RWPE1 (cell line): ENCODE results near the gene MARCHF6.
"Not testable (repeated sequence)": the region's sequence is repeated elsewhere in the genome, so short reads cannot be mapped to it uniquely, and the experiment has no call there.

ENCODE experiments used
- CTCF ChIA-PET: fragments of 350-600 bp; sonication (Branson Sonifier 250); formaldehyde crosslinking; extraction: SDS; loops from one replicate; lab custom pipeline; 2021; lab: Yijun Ruan, JAX
- POLR2A ChIA-PET: fragments of 400-600 bp; formaldehyde crosslinking; extraction: SDS; loops from one replicate; lab custom pipeline; 2020; ENCODE audit warnings: antibody characterized with exemption; ENCODE audit not compliant: low non-redundant PET; lab: Yijun Ruan, JAX
- DNase-seq: peaks from one replicate; pipeline ENCODE4 v3.0.0; 2012; ENCODE audit warnings: low spot score
- H3K27ac ChIP-seq: fragments of 450-650 bp; 2 replicates; pipeline ENCODE4 v1.5.1; 2017
- CTCF ChIP-seq: fragments of 450-650 bp; conservative IDR thresholded peaks from 2 replicates; pipeline ENCODE4 v1.5.1; 2017; ENCODE audit warnings: low read depth, mild to moderate bottlenecking

MARCHF6 gene

GRCh38 chr5:10377081-10377480 lies 23.6 kb downstream of the MARCHF6 start:
- DNase-seq = no peak
- H3K27ac ChIP-seq = 0 out of 2 replicates have a peak overlapping the region, but pooled peaks have one; percentile 1
- TF ChIP-seq CTCF = no peak
- ChIA-PET CTCF (no interaction called here), POLR2A (no interaction called here)

GRCh38 chr5:10381803-10382202 lies 28.3 kb downstream of the MARCHF6 start:
- ChIA-PET CTCF (interaction anchor here (0.6 kb wide), 1 partner anchor 32 kb away, joined by 3 read pairs; no protein-coding TSS in a partner anchor), POLR2A (no interaction called here)
- H3K27ac ChIP-seq = no peak overlapping the region
- DNase-seq = no peak
- no peak for TF ChIP-seq CTCF

- no peak overlapping the region for H3K27ac ChIP-seq
- TF ChIP-seq CTCF = no peak
- no peak for DNase-seq
- ChIA-PET POLR2A (no interaction called here), CTCF (no interaction called here)
Observed at GRCh38 chr5:10384483-10384882, 31.0 kb downstream of the MARCHF6 start.

GRCh38 chr5:10387690-10388089 lies 34.2 kb downstream of the MARCHF6 start:
- peak overlapping the region; percentile 33 for H3K27ac ChIP-seq
- POLR2A ChIA-PET = no interaction called here
- DNase-seq = no peak
- CTCF ChIA-PET = no interaction called here
- TF ChIP-seq CTCF = no peak

GRCh38 chr5:10391130-10391529 lies 37.6 kb downstream of the MARCHF6 start:
- DNase-seq = no peak
- POLR2A ChIA-PET = no interaction called here
- CTCF ChIA-PET = no interaction called here
- TF ChIP-seq CTCF = no peak
- no peak overlapping the region for H3K27ac ChIP-seq

GRCh38 chr5:10392567-10393328 lies 39.3 kb downstream of the MARCHF6 start:
- CTCF ChIA-PET, DNase-seq, H3K27ac ChIP-seq, POLR2A ChIA-PET: not testable (repeated sequence)

GRCh38 chr5:10393491-10393890 lies 40.0 kb downstream of the MARCHF6 start:
- no peak overlapping the region for H3K27ac ChIP-seq
- CTCF ChIA-PET = no interaction called here
- POLR2A ChIA-PET = no interaction called here
- no peak for TF ChIP-seq CTCF
- DNase-seq = no peak
